Stimulated activated CD4-positive, alpha-beta T cell treated with anti-CD3 and anti-CD28 coated beads, TNF-alpha, amount 100 ng/mL, for 48 hours (primary cell): ENCODE results near the gene RMC1.
"Not testable (repeated sequence)": the region's sequence is repeated elsewhere in the genome, so short reads cannot be mapped to it uniquely, and the experiment has no call there.

Source experiments
- DNase-seq, 3 donors: peaks; one replicate each; pipeline ENCODE4 v3.0.0-alpha.2; 2020; ENCODE audit warnings: low read depth in 3 of 3

Gene RMC1

GRCh38 chr18:23532848-23533247 lies 29.5 kb downstream of the RMC1 start:
- no peak for DNase-seq

- DNase-seq: no peak
These were observed 31.0 kb downstream of the RMC1 start for GRCh38 chr18:23534276-23534675.

- no peak for DNase-seq
These were observed 32.9 kb downstream of the RMC1 start for GRCh38 chr18:23536204-23536603.

- DNase-seq: no peak
These were observed 34.0 kb downstream of the RMC1 start for GRCh38 chr18:23537274-23537673.

GRCh38 chr18:23538001-23538400 lies 34.7 kb downstream of the RMC1 start:
- no peak for DNase-seq

GRCh38 chr18:23538870-23539269 lies 35.6 kb downstream of the RMC1 start:
- no peak for DNase-seq

- DNase-seq: no peak
These were observed 36.0 kb downstream of the RMC1 start for GRCh38 chr18:23539296-23539695.

GRCh38 chr18:23539911-23540525 lies 36.7 kb downstream of the RMC1 start:
- DNase-seq: no peak

- no peak for DNase-seq
These were observed 37.6 kb downstream of the RMC1 start for GRCh38 chr18:23540867-23541266.

- no peak for DNase-seq
These were observed 38.2 kb downstream of the RMC1 start for GRCh38 chr18:23541349-23542093.

- DNase-seq: no peak
These were observed 39.1 kb downstream of the RMC1 start for GRCh38 chr18:23542461-23542860.

GRCh38 chr18:23545247-23545789 lies 42.0 kb downstream of the RMC1 start:
- DNase-seq: no peak

GRCh38 chr18:23547306-23547705 lies 44.0 kb downstream of the RMC1 start:
- no peak for DNase-seq

GRCh38 chr18:23547846-23548245 lies 44.5 kb downstream of the RMC1 start:
- no peak for DNase-seq

- DNase-seq: no peak
These were observed 45.0 kb downstream of the RMC1 start for GRCh38 chr18:23548275-23548674.

GRCh38 chr18:23548719-23549118 lies 45.4 kb downstream of the RMC1 start:
- DNase-seq: no peak

GRCh38 chr18:23550898-23551297 lies 47.6 kb downstream of the RMC1 start:
- DNase-seq: no peak

- DNase-seq: no peak
These were observed 48.7 kb downstream of the RMC1 start for GRCh38 chr18:23551978-23552377.

GRCh38 chr18:23552505-23552904 lies 49.2 kb downstream of the RMC1 start:
- no peak for DNase-seq

GRCh38 chr18:23553887-23554286 lies 50.6 kb downstream of the RMC1 start:
- no peak for DNase-seq

- DNase-seq: no peak
These were observed 53.0 kb downstream of the RMC1 start for GRCh38 chr18:23556145-23556780.

GRCh38 chr18:23557511-23557910 lies 54.2 kb downstream of the RMC1 start:
- not testable (repeated sequence) for DNase-seq

GRCh38 chr18:23560186-23560585 lies 56.9 kb downstream of the RMC1 start:
- DNase-seq: no peak
